ENCODE data around the gene SDC3. TPM values are rescaled to one million over a fixed set of nuclear protein-coding genes. Genes with fewer than 3 reads are reported as not detected.

SDC3 gene
- total RNA-seq, 4 donors from 2014 or later: 4.3 to 23.5 (median 14.5) TPM

DNA sequence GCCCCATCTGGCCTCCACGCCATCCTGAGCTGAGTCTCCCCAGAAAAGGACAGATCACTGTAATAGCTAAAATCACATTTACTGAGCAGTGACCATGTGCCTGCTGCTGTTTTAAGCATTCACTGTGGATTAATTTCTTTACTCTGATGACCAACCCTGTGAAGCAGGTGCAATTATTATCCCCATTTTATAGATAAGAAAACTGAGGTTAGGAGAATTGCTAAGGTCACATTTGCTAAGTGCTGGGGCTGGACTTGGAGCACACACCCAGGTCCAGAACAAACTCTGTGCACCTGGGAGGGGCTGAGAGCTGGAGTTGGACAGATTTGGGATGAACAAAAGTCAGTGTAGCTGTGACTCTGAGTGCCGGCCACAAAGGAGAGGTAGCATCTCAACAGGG lies 58.0 kb downstream of the SDC3 start:
- no peak for TF ChIP-seq POLR2A (IDR thresholded peaks at IDR 0.05)
- TF ChIP-seq, protein P1, sequence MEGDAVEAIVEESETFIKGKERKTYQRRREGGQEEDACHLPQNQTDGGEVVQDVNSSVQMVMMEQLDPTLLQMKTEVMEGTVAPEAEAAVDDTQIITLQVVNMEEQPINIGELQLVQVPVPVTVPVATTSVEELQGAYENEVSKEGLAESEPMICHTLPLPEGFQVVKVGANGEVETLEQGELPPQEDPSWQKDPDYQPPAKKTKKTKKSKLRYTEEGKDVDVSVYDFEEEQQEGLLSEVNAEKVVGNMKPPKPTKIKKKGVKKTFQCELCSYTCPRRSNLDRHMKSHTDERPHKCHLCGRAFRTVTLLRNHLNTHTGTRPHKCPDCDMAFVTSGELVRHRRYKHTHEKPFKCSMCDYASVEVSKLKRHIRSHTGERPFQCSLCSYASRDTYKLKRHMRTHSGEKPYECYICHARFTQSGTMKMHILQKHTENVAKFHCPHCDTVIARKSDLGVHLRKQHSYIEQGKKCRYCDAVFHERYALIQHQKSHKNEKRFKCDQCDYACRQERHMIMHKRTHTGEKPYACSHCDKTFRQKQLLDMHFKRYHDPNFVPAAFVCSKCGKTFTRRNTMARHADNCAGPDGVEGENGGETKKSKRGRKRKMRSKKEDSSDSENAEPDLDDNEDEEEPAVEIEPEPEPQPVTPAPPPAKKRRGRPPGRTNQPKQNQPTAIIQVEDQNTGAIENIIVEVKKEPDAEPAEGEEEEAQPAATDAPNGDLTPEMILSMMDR (IDR thresholded peaks at IDR 0.05): no peak
- no peak for DNase-seq (ENCODE audit: low spot score in 2 of 2)
- intact Hi-C loops (cut with DNase I; ENCODE audit: low total_unique reads): loop anchor here (5.0 kb wide), 1 partner anchor 1613 kb away; the partner anchor contains the start of gene PTPRU
- WGBS, 2 donors: 70 to 89% methylated on average over 2 of the region's 2 CpGs
- no peak overlapping the region for H3K4me3 ChIP-seq (ENCODE audit: low read depth, poor library complexity, severe bottlenecking)

- WGBS, 2 donors: 81 to 82% methylated on average over 5 of the region's 5 CpGs
Measured at GRCh38 chr1:30848130-30848529, 60.4 kb downstream of the SDC3 start.

GRCh38 chr1:30847358-30847972 lies 61.1 kb downstream of the SDC3 start:
- DNase-seq (ENCODE audit: low spot score in 2 of 2): peak; percentile 58 to 96
- intact Hi-C loops (cut with DNase I; ENCODE audit: low total_unique reads): no loop called here
- no peak overlapping the region for H3K4me3 ChIP-seq (ENCODE audit: low read depth, poor library complexity, severe bottlenecking)
- WGBS, 2 donors: 45 to 52% methylated on average over 14 to 17 of the region's 17 CpGs
- TF ChIP-seq POLR2A (IDR thresholded peaks at IDR 0.05): no peak
- TF ChIP-seq, protein P1 (IDR thresholded peaks at IDR 0.05): no peak

More at GRCh38 chr1:30848130-30848529, 60.4 kb downstream of the SDC3 start:
- TF ChIP-seq, protein P1 (IDR thresholded peaks at IDR 0.05): no peak
- TF ChIP-seq POLR2A (IDR thresholded peaks at IDR 0.05): no peak
- no peak overlapping the region for H3K4me3 ChIP-seq (ENCODE audit: low read depth, poor library complexity, severe bottlenecking)
- intact Hi-C loops (cut with DNase I; ENCODE audit: low total_unique reads): no loop called here
- no peak for DNase-seq (ENCODE audit: low spot score in 2 of 2)

DNA sequence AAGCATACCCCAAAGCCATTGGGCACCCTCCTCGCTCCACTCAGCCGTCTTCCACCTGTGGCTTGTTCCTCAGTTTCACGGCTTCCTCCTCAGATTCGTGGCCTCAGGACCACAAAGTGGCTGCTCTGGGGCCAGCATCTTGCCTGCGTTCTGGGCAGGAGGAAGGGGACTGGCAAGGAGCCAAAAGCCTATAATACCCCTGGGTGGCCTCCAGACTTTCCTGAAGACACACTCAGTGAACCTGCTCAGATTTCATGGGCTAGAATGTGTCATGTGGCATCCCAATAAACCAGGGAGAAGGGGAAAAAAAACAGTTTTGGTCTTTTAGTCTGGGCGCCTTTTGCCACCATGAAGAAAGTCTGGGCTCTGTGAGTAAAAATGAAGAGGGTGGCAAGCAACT lies 62.0 kb downstream of the SDC3 start:
- 70 to 77% methylated on average over 6 of the region's 6 CpGs for WGBS, 2 donors
- DNase-seq (ENCODE audit: low spot score in 2 of 2): no peak
- TF ChIP-seq, protein P1 (IDR thresholded peaks at IDR 0.05): no peak
- no peak for TF ChIP-seq POLR2A (IDR thresholded peaks at IDR 0.05)
- H3K4me3 ChIP-seq (ENCODE audit: low read depth, poor library complexity, severe bottlenecking): no peak overlapping the region
- intact Hi-C loops (cut with DNase I; ENCODE audit: low total_unique reads): no loop called here

- TF ChIP-seq, protein P1 (IDR thresholded peaks at IDR 0.05): no peak
- no peak for TF ChIP-seq POLR2A (IDR thresholded peaks at IDR 0.05)
- no peak overlapping the region for H3K4me3 ChIP-seq (ENCODE audit: low read depth, poor library complexity, severe bottlenecking)
- no peak for DNase-seq (ENCODE audit: low spot score in 2 of 2)
- intact Hi-C loops (cut with DNase I; ENCODE audit: low total_unique reads): no loop called here
- 44 to 55% methylated on average over 7 of the region's 7 CpGs for WGBS, 2 donors
Measured at GRCh38 chr1:30845904-30846290, 62.7 kb downstream of the SDC3 start.

All from lower leg skin (tissue), 4 donors.